ENCODE results near the gene P3H2.

DNA sequence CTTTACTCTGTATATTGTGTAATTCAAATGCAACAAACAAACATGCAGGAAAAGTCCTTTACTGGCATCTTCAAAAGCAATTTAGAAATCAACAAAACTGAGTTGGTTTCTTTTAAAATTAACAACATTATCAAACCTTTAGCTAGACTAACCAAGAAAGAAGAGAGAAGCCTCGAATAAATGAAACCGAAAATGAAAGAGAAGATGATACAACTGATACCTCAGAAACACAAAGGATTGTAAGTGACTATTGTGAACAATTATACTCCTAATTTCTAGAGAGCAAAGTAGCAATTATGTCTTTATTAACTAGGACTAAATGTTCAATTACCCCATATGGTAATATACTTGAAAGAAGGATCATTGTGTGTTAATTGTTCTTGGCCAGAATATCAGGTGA, 49.2 kb upstream of the P3H2 start:
- TF ChIP-seq POLR2A (IDR thresholded peaks at IDR 0.05; ENCODE audit: low read depth, low read length) (no peak), TAF1 (IDR thresholded peaks at IDR 0.05; ENCODE audit: low read depth, low read length) (no peak), POLR2AphosphoS5 (IDR thresholded peaks at IDR 0.05; ENCODE audit: low read depth, low read length) (no peak)
